ENCODE measurements around the gene ANKRD33.
A peak's percentile ranks its signal among the peaks of the same experiment; 100 is the strongest.

ANKRD33 gene

GRCh38 chr12:51887476-51888315 is at the start of gene ANKRD33:
Gene ANKRD33 (plus strand): TSS chr12:51888103. CDS start chr12:51888187, 84 bp downstream.
- DNase-seq, result peak; percentile 99

- no peak for DNase-seq
Observed at GRCh38 chr12:51838762-51839161, 49.1 kb upstream of the ANKRD33 start.

- DNase-seq, result no peak
Observed at GRCh38 chr12:51839310-51839947, 48.5 kb upstream of the ANKRD33 start.

GRCh38 chr12:51840966-51841365 is 46.9 kb upstream of the ANKRD33 start:
- no peak for DNase-seq

GRCh38 chr12:51841727-51842126 is 46.2 kb upstream of the ANKRD33 start:
- no peak for DNase-seq

- no peak for DNase-seq
Observed at GRCh38 chr12:51844854-51845253, 43.0 kb upstream of the ANKRD33 start.

- DNase-seq, result no peak
Observed at GRCh38 chr12:51845482-51845881, 42.4 kb upstream of the ANKRD33 start.

- no peak for DNase-seq
Observed at GRCh38 chr12:51846271-51846691, 41.6 kb upstream of the ANKRD33 start.

- peak; percentile 58 for DNase-seq
Observed at GRCh38 chr12:51846911-51847642, 40.8 kb upstream of the ANKRD33 start.

GRCh38 chr12:51847643-51848325 is 40.1 kb upstream of the ANKRD33 start:
- DNase-seq, result peak; percentile 56

- no peak for DNase-seq
Observed at GRCh38 chr12:51848326-51848727, 39.6 kb upstream of the ANKRD33 start, which contains the start of gene FIGNL2. Gene FIGNL2 (minus strand): TSS chr12:51848718. CDS start chr12:51822413, 26,305 bp downstream.

GRCh38 chr12:51848841-51849735 is 38.8 kb upstream of the ANKRD33 start:
- peak; percentile 35 for DNase-seq

- no peak for DNase-seq
Observed at GRCh38 chr12:51850081-51850964, 37.6 kb upstream of the ANKRD33 start.

GRCh38 chr12:51850965-51851299 is 37.0 kb upstream of the ANKRD33 start:
- no peak for DNase-seq

GRCh38 chr12:51851413-51852124 is 36.3 kb upstream of the ANKRD33 start:
- DNase-seq, result peak; percentile 87

- DNase-seq, result no peak
Observed at GRCh38 chr12:51852404-51853137, 35.3 kb upstream of the ANKRD33 start.

- peak; percentile 58 for DNase-seq
Observed at GRCh38 chr12:51855586-51856428, 32.1 kb upstream of the ANKRD33 start.

GRCh38 chr12:51860986-51861385 is 26.9 kb upstream of the ANKRD33 start:
- DNase-seq, result no peak
